Endodermal cell (in vitro differentiated cells): ENCODE data around the gene KCNG2. TPM values are rescaled to one million over a fixed set of nuclear protein-coding genes. Genes with fewer than 3 reads are reported as not detected.

Source experiments
- DNase-seq: peaks from one replicate; pipeline ENCODE4 v3.0.0-alpha.2; 2017
- H3K27ac ChIP-seq: 2 replicates; pipeline ENCODE4 v1.5.1; 2013; ENCODE audit warnings: mild to moderate bottlenecking, low read depth, low read length, moderate library complexity
- H3K27me3 ChIP-seq: 2 replicates; pipeline ENCODE4 v1.6.1; 2013; ENCODE audit warnings: mild to moderate bottlenecking, low read length, moderate library complexity; ENCODE audit not compliant: insufficient read depth, control insufficient read depth, poor library complexity, severe bottlenecking
- H3K36me3 ChIP-seq: 2 replicates; pipeline ENCODE4 v1.7.0; 2013; ENCODE audit warnings: mild to moderate bottlenecking, low read length, moderate library complexity; ENCODE audit not compliant: control insufficient read depth, insufficient read depth
- H3K4me1 ChIP-seq: one replicate; pipeline ENCODE4 v1.7.0; 2013; ENCODE audit warnings: low read length; ENCODE audit not compliant: control insufficient read depth, insufficient read depth
- H3K4me3 ChIP-seq: 2 replicates; pipeline ENCODE4 v1.5.1; 2013; ENCODE audit warnings: mild to moderate bottlenecking, low read length, moderate library complexity
- H3K9ac ChIP-seq: 2 replicates; pipeline ENCODE4 v1.6.1; 2013; ENCODE audit warnings: mild to moderate bottlenecking, low read length, moderate library complexity; ENCODE audit not compliant: poor library complexity, severe bottlenecking; ENCODE audit errors: extremely low read depth
- H3K9me3 ChIP-seq: 2 replicates; pipeline ENCODE4 v1.6.1; 2013; ENCODE audit warnings: mild to moderate bottlenecking, low read length, moderate library complexity; ENCODE audit not compliant: control insufficient read depth
- H3K27ac Mint-ChIP-seq: 2 replicates; pipeline ENCODE4 v1.8.0; 2020; ENCODE audit warnings: mixed read lengths
- H3K27me3 Mint-ChIP-seq: 2 replicates; pipeline ENCODE4 v1.8.0; 2021; ENCODE audit warnings: mild to moderate bottlenecking, mixed read lengths; ENCODE audit not compliant: insufficient read depth
- H3K36me3 Mint-ChIP-seq: 2 replicates; pipeline ENCODE4 v1.8.0; 2020; ENCODE audit warnings: low read depth, mixed read lengths
- H3K4me1 Mint-ChIP-seq: 2 replicates; pipeline ENCODE4 v1.8.0; 2020; ENCODE audit warnings: mixed read lengths
- H3K4me3 Mint-ChIP-seq: 2 replicates; pipeline ENCODE4 v1.8.0; 2020; ENCODE audit warnings: mild to moderate bottlenecking, moderate library complexity, mixed read lengths
- H3K9me3 Mint-ChIP-seq: 2 replicates; pipeline ENCODE4 v1.8.0; 2020; ENCODE audit warnings: mild to moderate bottlenecking, mixed read lengths
- WGBS, 2 experiments: methylation state at CpG; one replicate each; pipeline versions ENCODE4 v1.1.5 to v1.1.7; 2013; ENCODE audit warnings: missing lambda C conversion rate in 2 of 2, mixed read lengths in 1 of 2; ENCODE audit not compliant: insufficient coverage in 1 of 2, insufficient read length in 1 of 2; 5-methylcytosine and 5-hydroxymethylcytosine counted together
- total RNA-seq, 2 donors: library from RNA; stranded (reverse); fragmentation: NEBNext Ultra II Directional in 1 of 2; extraction: Animal tissue kit (Norgen Biotek cat#: 25700) in 1 of 2; gene quantifications; 2 replicates in 1 of 2; 3 replicates in 1 of 2; pipeline ENCODE4 v1.2.1, GENCODE V29; 2021
- TF ChIP-seq, protein P1 (sequence below): fragments of 200-600 bp; sonication (generic); conservative IDR thresholded peaks from 2 replicates; pipeline ENCODE4 v1.5.0; 2021; ENCODE audit warnings: antibody characterized with exemption, mild to moderate bottlenecking

The KCNG2 gene
- total RNA-seq, 2 donors from 2014 or later, result not detected

GRCh38 chr18:79871481-79872091 lies 73.8 kb downstream of the KCNG2 start:
- H3K9me3 Mint-ChIP-seq, result no peaks in the 10 kb centered on the region
- no peak overlapping the region for H3K27ac ChIP-seq
- TF ChIP-seq, protein P1, sequence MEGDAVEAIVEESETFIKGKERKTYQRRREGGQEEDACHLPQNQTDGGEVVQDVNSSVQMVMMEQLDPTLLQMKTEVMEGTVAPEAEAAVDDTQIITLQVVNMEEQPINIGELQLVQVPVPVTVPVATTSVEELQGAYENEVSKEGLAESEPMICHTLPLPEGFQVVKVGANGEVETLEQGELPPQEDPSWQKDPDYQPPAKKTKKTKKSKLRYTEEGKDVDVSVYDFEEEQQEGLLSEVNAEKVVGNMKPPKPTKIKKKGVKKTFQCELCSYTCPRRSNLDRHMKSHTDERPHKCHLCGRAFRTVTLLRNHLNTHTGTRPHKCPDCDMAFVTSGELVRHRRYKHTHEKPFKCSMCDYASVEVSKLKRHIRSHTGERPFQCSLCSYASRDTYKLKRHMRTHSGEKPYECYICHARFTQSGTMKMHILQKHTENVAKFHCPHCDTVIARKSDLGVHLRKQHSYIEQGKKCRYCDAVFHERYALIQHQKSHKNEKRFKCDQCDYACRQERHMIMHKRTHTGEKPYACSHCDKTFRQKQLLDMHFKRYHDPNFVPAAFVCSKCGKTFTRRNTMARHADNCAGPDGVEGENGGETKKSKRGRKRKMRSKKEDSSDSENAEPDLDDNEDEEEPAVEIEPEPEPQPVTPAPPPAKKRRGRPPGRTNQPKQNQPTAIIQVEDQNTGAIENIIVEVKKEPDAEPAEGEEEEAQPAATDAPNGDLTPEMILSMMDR, result no peak
- no peaks in the 10 kb centered on the region for H3K4me1 ChIP-seq
- H3K4me1 Mint-ChIP-seq, result no peaks in the 10 kb centered on the region
- H3K9ac ChIP-seq, result no peak overlapping the region
- WGBS, 2 experiments, result 91 to 93% methylated on average over 24 to 33 of the region's 33 CpGs
- H3K27me3 Mint-ChIP-seq, result no peaks in the 10 kb centered on the region
- H3K27me3 ChIP-seq, result no peaks in the 10 kb centered on the region
- peak; percentile 45 for DNase-seq
- no peaks in the 10 kb centered on the region for H3K9me3 ChIP-seq
- H3K36me3 Mint-ChIP-seq, result no peaks in the 10 kb centered on the region
- H3K4me3 ChIP-seq, result no peak overlapping the region
- H3K27ac Mint-ChIP-seq, result no peak overlapping the region
- no peaks in the 10 kb centered on the region for H3K36me3 ChIP-seq
- H3K4me3 Mint-ChIP-seq, result no peak overlapping the region

DNA sequence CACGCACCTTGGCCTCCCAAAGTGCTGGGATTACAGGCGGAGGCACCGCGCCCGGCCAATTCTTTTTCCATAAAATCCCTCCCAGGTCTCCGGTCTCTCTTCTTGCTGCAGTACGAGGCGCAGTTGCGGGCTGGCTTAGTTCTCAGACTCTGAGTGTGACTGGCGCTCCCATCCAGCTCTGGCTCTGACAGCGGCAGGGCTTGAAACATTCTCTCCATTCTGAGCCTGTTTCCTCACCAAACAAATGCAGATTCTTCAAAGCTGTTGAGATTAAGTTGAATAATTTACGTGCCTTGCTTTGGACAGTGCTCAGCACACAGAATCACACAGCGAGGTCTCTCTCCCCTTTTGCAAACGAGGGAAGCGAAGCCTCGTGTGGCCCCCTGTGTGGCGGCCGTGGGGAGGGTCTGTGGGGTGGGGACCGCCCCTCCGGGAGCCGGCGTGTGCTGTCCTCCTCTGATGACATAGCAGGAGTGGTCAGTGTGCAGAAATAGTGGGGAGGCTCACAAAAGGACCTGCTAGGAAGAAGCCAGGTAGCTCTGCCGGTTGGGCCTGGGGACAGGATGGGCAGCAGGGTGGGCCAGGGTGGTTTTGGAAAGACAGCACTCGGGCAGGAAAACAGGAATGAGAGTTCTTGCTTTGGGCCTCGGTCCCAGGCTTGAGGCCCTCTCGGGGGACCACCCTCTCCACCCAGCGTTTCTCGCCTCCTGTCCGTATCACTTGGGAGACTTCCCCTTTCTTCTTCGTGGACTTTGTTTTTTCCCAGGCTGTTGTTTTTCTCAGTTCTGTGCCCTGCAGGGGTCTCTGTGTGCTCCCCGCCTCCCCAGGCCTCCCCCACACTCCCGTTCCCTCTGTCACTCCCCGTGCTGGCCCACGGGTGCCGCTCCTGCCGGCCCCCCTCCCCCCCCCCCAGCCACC lies 75.0 kb downstream of the KCNG2 start:
- TF ChIP-seq, protein P1, result no peak
- H3K9me3 Mint-ChIP-seq, result no peaks in the 10 kb centered on the region
- Histone ChIP-seq H3K9me3 (no peaks in the 10 kb centered on the region), H3K4me3 (no peak overlapping the region), H3K9ac (no peak overlapping the region), H3K4me1 (no peaks in the 10 kb centered on the region), H3K27ac (no peak overlapping the region), H3K36me3 (no peaks in the 10 kb centered on the region), H3K27me3 (no peaks in the 10 kb centered on the region)
- H3K4me3 Mint-ChIP-seq, result no peak overlapping the region
- no peak overlapping the region for H3K27ac Mint-ChIP-seq
- no peaks in the 10 kb centered on the region for H3K4me1 Mint-ChIP-seq
- peak; percentile 47 for DNase-seq
- H3K27me3 Mint-ChIP-seq, result peaks cover 1% of the 10 kb centered on the region
- H3K36me3 Mint-ChIP-seq, result no peaks in the 10 kb centered on the region
- 73 to 75% methylated on average over 19 to 31 of the region's 36 CpGs for WGBS, 2 experiments

GRCh38 chr18:79873449-79874110 lies 75.8 kb downstream of the KCNG2 start:
- TF ChIP-seq, protein P1, result no peak
- no peaks in the 10 kb centered on the region for H3K27me3 ChIP-seq
- WGBS, 2 experiments, result 81 to 85% methylated on average over 16 to 34 of the region's 34 CpGs
- no peak overlapping the region for H3K27ac ChIP-seq
- H3K9me3 Mint-ChIP-seq, result no peaks in the 10 kb centered on the region
- H3K36me3 Mint-ChIP-seq, result no peaks in the 10 kb centered on the region
- H3K27ac Mint-ChIP-seq, result no peak overlapping the region
- H3K27me3 Mint-ChIP-seq, result peaks cover 1% of the 10 kb centered on the region
- no peaks in the 10 kb centered on the region for H3K4me1 Mint-ChIP-seq
- H3K36me3 ChIP-seq, result no peaks in the 10 kb centered on the region
- DNase-seq, result peak; percentile 51
- no peak overlapping the region for H3K4me3 ChIP-seq
- no peaks in the 10 kb centered on the region for H3K4me1 ChIP-seq
- H3K9ac ChIP-seq, result no peak overlapping the region
- no peak overlapping the region for H3K4me3 Mint-ChIP-seq
- H3K9me3 ChIP-seq, result no peaks in the 10 kb centered on the region
